Muscle of back (tissue), 13 donors: ENCODE measurements around the gene ANAPC7. TPM values are rescaled to one million over a fixed set of nuclear protein-coding genes. Genes with fewer than 3 reads are reported as not detected.
"Not testable (repeated sequence)": the region's sequence is repeated elsewhere in the genome, so short reads cannot be mapped to it uniquely, and the experiment has no call there.

Source experiments
- DNase-seq, 3 donors: peaks; one replicate each; pipeline versions ENCODE4 v3.0.0 to v3.0.0-alpha.2; 2013
- long read RNA-seq, 9 donors: transcript quantifications; one replicate each; lab custom pipeline, GENCODE V29; 2026
- polyA plus RNA-seq, 10 donors: library from polyadenylated mRNA; unstranded; fragments of 120-200 nt; gene quantifications; one replicate each; pipeline ENCODE4 v1.2.1, GENCODE V29; 2013; ENCODE audit not compliant: insufficient read length in 10 of 10

Gene ANAPC7
- polyA plus RNA-seq: 10 to 100 TPM; 43.4 to 79.3 (median 61.6) TPM
- long read RNA-seq, donor 1, transcript ANAPC7-203 (11 exons, 3,045 nt): major isoform, 5 of 7 reads
- long read RNA-seq, donor 1, partial matches to known transcripts: 0 of 7 reads
- long read RNA-seq, donor 1, other reads (novel, unspliced or antisense): 0 of 7 reads
- long read RNA-seq, donor 2, transcript ANAPC7-203 (11 exons, 3,045 nt): major isoform, 7 of 9 reads
- long read RNA-seq, donor 2, partial matches to known transcripts: 0 of 9 reads
- long read RNA-seq, donor 2, other reads (novel, unspliced or antisense): 0 of 9 reads
- long read RNA-seq, donor 3: 0 reads
- long read RNA-seq, donor 4, partial matches to known transcripts: 0 of 4 reads
- long read RNA-seq, donor 4, other reads (novel, unspliced or antisense): 0 of 4 reads
- long read RNA-seq, donor 5, partial matches to known transcripts: 0 of 8 reads
- long read RNA-seq, donor 5, other reads (novel, unspliced or antisense): 0 of 8 reads
- long read RNA-seq, donor 6, transcript ANAPC7-203 (11 exons, 3,045 nt): major isoform, 7 of 17 reads
- long read RNA-seq, donor 6, partial matches to known transcripts: 7 of 17 reads
- long read RNA-seq, donor 6, other reads (novel, unspliced or antisense): 0 of 17 reads
- long read RNA-seq, donor 7, transcript ANAPC7-203 (11 exons, 3,045 nt): major isoform, 5 of 5 reads
- long read RNA-seq, donor 7, partial matches to known transcripts: 0 of 5 reads
- long read RNA-seq, donor 7, other reads (novel, unspliced or antisense): 0 of 5 reads
- long read RNA-seq, donor 8, transcript ANAPC7-203 (11 exons, 3,045 nt): major isoform, 6 of 7 reads
- long read RNA-seq, donor 8, partial matches to known transcripts: 0 of 7 reads
- long read RNA-seq, donor 8, other reads (novel, unspliced or antisense): 0 of 7 reads
- long read RNA-seq, donor 9, partial matches to known transcripts: 0 of 2 reads
- long read RNA-seq, donor 9, other reads (novel, unspliced or antisense): 0 of 2 reads

- DNase-seq: peak; percentile 89 to 95 (median 92)
These were observed at the start of gene ANAPC7 for GRCh38 chr12:110403146-110403975. Gene ANAPC7 (minus strand): TSS chr12:110403708. CDS start chr12:110403627, 81 bp downstream.

GRCh38 chr12:110451263-110451662, 47.8 kb upstream of the ANAPC7 start:
- no peak for DNase-seq

- DNase-seq: peak; percentile 95 to 98 (median 95)
These were observed 46.4 kb upstream of the ANAPC7 start, which contains the start of gene ARPC3 for GRCh38 chr12:110449799-110450497. Gene ARPC3 (minus strand): TSS chr12:110450337. CDS start chr12:110450260, 77 bp downstream.

GRCh38 chr12:110444455-110444854, 40.9 kb upstream of the ANAPC7 start:
- DNase-seq: no peak

GRCh38 chr12:110436231-110436630, 32.7 kb upstream of the ANAPC7 start:
- no peak for DNase-seq

- no peak for DNase-seq
These were observed 28.6 kb upstream of the ANAPC7 start for GRCh38 chr12:110431957-110432587.

- not testable (repeated sequence) for DNase-seq
These were observed 26.2 kb upstream of the ANAPC7 start for GRCh38 chr12:110429676-110430075.

- DNase-seq: peak; percentile 37 to 69 (median 49)
These were observed 22.9 kb upstream of the ANAPC7 start for GRCh38 chr12:110426406-110426805.

- no peak for DNase-seq
These were observed 20.7 kb upstream of the ANAPC7 start for GRCh38 chr12:110424237-110424636.

- no peak for DNase-seq
These were observed 18.2 kb upstream of the ANAPC7 start for GRCh38 chr12:110421701-110422100.

GRCh38 chr12:110421159-110421661, 17.7 kb upstream of the ANAPC7 start:
- DNase-seq: no peak

- DNase-seq: not testable (repeated sequence)
These were observed 17.1 kb upstream of the ANAPC7 start for GRCh38 chr12:110420644-110421043.

GRCh38 chr12:110417113-110417512, 13.6 kb upstream of the ANAPC7 start:
- not testable (repeated sequence) for DNase-seq

GRCh38 chr12:110410086-110410485, 6.6 kb upstream of the ANAPC7 start:
- not testable (repeated sequence) for DNase-seq

- DNase-seq: not testable (repeated sequence)
These were observed 1.7 kb upstream of the ANAPC7 start for GRCh38 chr12:110405126-110405662.

GRCh38 chr12:110403976-110404682, 621 bp upstream of the ANAPC7 start:
- peak; percentile 71 to 85 (median 83) for DNase-seq

- no peak for DNase-seq
These were observed 20.8 kb downstream of the ANAPC7 start for GRCh38 chr12:110382683-110383082.

GRCh38 chr12:110379631-110380030, 23.9 kb downstream of the ANAPC7 start:
- DNase-seq: no peak

- DNase-seq: no peak
These were observed 24.3 kb downstream of the ANAPC7 start for GRCh38 chr12:110379197-110379596.
